ENCODE results near the gene LEMD1.
A peak's percentile ranks its signal among the peaks of the same experiment; 100 is the strongest.
"Not testable (repeated sequence)": the region's sequence is repeated elsewhere in the genome, so short reads cannot be mapped to it uniquely, and the experiment has no call there.

The LEMD1 gene

DNA sequence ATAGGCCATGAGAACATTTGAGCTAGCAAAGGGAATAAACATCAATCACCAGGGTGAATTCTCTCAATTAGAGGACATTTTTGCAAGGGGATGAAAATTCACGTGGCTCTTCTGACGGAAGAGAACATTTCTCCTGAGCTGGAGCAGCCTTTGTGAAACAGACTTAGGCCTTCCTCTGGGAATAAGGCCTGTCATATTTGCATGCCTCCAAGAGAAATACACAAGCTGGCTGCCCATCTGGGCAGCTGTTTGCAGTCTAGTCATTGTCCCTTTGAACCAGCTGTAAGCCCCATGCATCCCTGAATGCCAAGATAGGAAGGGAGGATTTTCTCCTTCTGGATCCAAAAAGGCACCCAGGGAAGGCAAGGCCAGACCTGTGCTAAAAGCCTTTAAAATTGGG, 5.5 kb downstream of the LEMD1 start:
- no peak overlapping the region for H3K4me3 ChIP-seq (ENCODE audit: low read length)
- no peak for DNase-seq (ENCODE audit: low read depth)
- TF ChIP-seq, protein P1, sequence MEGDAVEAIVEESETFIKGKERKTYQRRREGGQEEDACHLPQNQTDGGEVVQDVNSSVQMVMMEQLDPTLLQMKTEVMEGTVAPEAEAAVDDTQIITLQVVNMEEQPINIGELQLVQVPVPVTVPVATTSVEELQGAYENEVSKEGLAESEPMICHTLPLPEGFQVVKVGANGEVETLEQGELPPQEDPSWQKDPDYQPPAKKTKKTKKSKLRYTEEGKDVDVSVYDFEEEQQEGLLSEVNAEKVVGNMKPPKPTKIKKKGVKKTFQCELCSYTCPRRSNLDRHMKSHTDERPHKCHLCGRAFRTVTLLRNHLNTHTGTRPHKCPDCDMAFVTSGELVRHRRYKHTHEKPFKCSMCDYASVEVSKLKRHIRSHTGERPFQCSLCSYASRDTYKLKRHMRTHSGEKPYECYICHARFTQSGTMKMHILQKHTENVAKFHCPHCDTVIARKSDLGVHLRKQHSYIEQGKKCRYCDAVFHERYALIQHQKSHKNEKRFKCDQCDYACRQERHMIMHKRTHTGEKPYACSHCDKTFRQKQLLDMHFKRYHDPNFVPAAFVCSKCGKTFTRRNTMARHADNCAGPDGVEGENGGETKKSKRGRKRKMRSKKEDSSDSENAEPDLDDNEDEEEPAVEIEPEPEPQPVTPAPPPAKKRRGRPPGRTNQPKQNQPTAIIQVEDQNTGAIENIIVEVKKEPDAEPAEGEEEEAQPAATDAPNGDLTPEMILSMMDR (conservative IDR thresholded peaks at IDR 0.05; ENCODE audit: low read length), result no peak

DNA sequence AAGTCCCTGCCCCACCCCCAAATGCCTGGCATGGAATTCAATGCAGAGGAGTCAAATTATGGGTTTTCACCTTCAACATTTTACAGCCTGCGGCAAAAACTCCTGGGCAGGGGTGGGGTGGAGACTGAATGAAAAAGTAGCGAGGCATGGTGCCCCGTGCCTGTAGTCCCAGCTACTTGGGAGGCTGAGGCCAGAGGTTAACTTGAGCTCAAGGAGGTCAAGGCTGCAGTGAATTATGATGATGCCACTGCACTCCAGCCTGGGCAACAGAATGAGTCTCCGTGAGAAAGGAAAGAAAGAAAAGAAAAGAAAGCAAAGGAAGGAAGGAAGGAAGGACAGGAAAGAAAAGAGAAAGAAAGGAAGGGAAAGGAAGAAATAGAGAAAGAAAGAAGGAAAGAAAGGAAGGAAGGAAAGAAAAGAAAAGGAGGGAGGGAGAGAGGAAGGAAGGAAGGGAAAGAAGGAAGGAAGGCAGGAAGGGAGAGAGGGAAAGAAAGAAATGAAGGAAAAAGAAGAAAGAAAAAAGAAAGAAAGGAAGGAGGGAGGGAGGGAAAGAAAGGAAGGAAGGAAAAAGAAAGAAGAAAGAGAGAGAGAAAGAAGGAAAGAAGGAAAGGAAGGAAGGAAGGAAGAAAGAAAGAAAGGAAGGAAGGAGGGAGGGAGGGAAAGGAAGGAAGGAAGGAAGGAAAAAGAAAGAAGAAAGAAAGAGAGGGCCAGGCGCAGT, 11.1 kb downstream of the LEMD1 start:
- DNase-seq (ENCODE audit: low read depth), result no peak
- no peak overlapping the region for H3K4me3 ChIP-seq (ENCODE audit: low read length)
- TF ChIP-seq, protein P1 (conservative IDR thresholded peaks at IDR 0.05; ENCODE audit: low read length), result no peak

DNA sequence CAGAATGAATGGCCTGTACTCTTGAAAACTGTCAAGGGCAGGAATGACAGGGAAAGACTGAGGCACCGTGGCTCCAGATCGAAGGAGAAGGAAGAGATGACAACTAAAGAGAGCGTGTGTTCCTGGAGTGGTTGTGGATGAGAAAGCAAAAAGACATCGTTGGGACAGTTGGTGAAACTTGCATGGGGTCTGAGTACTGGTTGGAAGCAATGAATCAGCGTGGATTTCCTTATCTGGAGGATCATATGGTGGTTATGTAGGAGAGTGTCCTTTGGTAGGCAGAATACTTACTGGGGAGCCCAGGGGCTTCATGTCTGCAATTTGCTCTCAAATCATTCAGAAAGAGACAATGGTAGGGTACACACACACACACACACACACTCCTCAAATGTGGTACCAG, 13.9 kb downstream of the LEMD1 start:
- TF ChIP-seq, protein P1 (conservative IDR thresholded peaks at IDR 0.05; ENCODE audit: low read length), result no peak
- no peak for DNase-seq (ENCODE audit: low read depth)
- no peak overlapping the region for H3K4me3 ChIP-seq (ENCODE audit: low read length)

DNA sequence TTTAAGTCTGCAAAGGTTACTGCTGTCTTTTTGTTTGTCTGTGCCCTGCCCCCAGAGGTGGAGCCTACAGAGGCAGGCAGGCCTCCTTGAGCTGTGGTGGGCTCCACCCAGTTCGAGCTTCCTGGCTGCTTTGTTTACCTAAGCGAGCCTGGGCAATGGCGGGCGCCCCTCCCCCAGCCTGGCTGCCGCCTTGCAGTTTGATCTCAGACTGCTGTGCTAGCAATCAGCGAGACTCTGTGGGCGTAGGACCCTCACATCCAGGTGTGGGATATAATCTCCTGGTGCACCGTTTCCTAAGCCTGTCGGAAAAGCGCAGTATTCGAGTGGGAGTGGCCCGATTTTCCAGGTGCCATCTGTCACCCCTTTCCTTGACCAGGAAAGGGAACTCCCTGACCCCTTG, 15.6 kb downstream of the LEMD1 start:
- not testable (repeated sequence) for H3K4me3 ChIP-seq (ENCODE audit: low read length); DNase-seq (ENCODE audit: low read depth)

DNA sequence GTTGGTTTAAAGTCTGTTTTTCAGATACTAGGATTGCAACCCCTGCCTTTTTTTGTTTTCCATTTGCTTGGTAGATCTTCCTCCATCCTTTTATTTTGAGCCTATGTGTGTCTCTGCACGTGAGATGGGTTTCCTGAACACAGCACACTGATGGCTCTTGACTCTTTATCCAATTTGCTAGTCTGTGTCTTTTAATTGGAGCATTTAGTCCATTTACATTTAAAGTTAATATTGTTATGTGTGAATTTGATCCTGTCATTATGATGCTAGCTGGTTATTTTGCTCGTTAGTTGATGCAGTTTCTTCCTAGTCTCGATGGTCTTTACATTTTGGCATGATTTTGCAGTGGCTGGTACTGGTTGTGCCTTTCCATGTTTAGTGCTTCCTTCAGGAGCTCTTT, 17.4 kb downstream of the LEMD1 start:
- DNase-seq (ENCODE audit: low read depth); H3K4me3 ChIP-seq (ENCODE audit: low read length): not testable (repeated sequence)

DNA sequence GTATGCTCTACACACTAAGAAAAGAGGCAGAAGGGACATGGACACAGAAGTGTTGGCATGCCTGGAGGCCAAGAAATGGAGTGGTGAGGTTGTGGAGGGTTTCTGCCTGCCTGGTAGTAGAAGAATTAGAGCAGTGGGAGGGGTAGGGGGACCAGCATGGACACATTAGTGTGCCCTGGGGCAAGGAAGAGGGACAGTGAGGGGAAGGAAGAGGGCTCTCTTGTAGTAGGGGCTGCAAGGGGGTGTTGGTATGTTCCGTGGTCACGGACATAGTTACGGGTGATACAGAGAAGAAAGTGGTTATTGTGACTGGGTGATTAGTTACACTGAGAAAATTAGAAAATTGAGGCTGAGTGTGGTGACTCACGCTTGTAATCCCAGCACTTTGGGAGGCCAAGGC, 23.3 kb downstream of the LEMD1 start:
- TF ChIP-seq, protein P1 (conservative IDR thresholded peaks at IDR 0.05; ENCODE audit: low read length), result no peak
- H3K4me3 ChIP-seq (ENCODE audit: low read length), result no peak overlapping the region
- DNase-seq (ENCODE audit: low read depth), result no peak

DNA sequence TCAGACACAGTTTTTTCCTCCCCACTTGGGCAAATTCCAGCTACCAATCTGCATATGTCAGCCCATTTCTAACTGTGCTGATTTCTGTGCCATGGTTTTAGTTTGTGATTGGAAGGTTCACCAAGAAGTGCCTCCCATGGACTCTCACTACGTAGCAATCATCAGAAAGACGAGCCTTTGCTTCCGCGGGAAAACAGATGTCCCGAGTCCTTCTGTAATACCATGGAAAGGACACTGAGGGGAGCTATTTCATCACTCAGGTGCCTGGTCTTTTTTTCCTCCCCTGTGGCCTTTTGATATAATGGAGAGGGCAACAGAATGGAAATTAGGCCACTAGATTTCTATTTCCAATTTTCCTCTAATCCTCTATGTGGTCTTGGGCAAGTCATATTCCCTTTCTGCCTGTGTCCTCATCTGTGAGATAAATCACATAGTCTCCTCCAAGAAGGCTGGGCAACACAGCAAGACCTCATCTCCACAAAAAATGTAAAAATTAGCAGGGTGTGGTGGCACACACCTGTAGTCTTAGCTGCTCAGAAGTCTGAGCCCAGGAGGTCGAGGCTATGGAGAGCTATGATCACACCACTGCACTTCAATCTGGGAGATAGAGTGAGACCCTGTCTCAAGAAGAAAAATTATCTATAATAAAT, 24.8 kb downstream of the LEMD1 start:
- TF ChIP-seq, protein P1 (conservative IDR thresholded peaks at IDR 0.05; ENCODE audit: low read length), result peak; percentile 66
- H3K4me3 ChIP-seq (ENCODE audit: low read length), result no peak overlapping the region

DNA sequence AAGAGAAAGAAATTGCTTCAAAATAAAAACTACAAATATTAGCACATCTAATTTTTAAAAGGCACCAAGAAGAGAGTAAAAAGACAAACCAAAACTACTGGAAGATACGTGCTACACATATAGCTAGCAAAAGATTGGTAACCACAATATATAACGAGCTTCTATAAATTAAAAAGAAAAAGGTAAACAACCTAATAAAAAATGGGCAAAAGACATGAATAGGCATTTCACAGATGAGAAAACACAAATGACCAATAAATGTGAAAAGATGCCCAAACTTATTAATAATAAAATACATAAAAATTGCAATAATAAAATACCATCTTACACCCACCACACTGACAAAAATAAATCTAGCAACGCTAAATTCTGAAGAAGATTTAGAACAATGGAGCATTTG, 26.2 kb downstream of the LEMD1 start:
- no peak for DNase-seq (ENCODE audit: low read depth)

More for the DNA sequence above, 24.8 kb downstream of the LEMD1 start:
- DNase-seq (ENCODE audit: low read depth), result no peak

More for the DNA sequence above, 26.2 kb downstream of the LEMD1 start:
- no peak overlapping the region for H3K4me3 ChIP-seq (ENCODE audit: low read length)
- TF ChIP-seq, protein P1 (conservative IDR thresholded peaks at IDR 0.05; ENCODE audit: low read length), result no peak

Measured in AG10803 (cell line).